PC-9 (cell line): ENCODE data around the gene ACTL8. TPM values are rescaled to one million over a fixed set of nuclear protein-coding genes. Genes with fewer than 3 reads are reported as not detected.

Experiments
- BruUV-seq: library from RNA; stranded (reverse); fragments of 400-500 nt; replicated peaks from 2 replicates; lab custom pipeline; 2021; lab: Mats Ljungman, UMichigan
- CTCF ChIA-PET: fragments of 300-600 bp; sonication (Branson Sonifier 250); formaldehyde crosslinking; loops from one replicate; lab custom pipeline; 2022; ENCODE audit warnings: antibody characterized with exemption; lab: Charles Lee
- POLR2A ChIA-PET: fragments of 300-600 bp; sonication (Branson Sonifier 250); formaldehyde crosslinking; loops from one replicate; lab custom pipeline; 2022; ENCODE audit warnings: antibody characterized with exemption; ENCODE audit not compliant: unreplicated experiment; lab: Charles Lee
- DNase-seq, 2 experiments: peaks; one replicate each; pipeline versions ENCODE4 v3.0.0 to v3.0.0-alpha.2; 2015 to 2022; ENCODE audit warnings: mixed read lengths in 1 of 2
- H2AFZ ChIP-seq: fragments of 200-600 bp; sonication (generic); 2 replicates; pipeline ENCODE4 v1.8.1; 2017; ENCODE audit warnings: antibody characterized with exemption
- H3F3A ChIP-seq: fragments of 200-600 bp; sonication (generic); 2 replicates; pipeline ENCODE4 v1.8.1; 2017; ENCODE audit warnings: antibody characterized with exemption, mild to moderate bottlenecking, low read depth; ENCODE audit not compliant: insufficient read depth
- H3K27ac ChIP-seq: fragments of 200-600 bp; sonication (generic); 2 replicates; pipeline ENCODE4 v1.6.1; 2016; ENCODE audit warnings: mixed run types
- H3K27me3 ChIP-seq: fragments of 200-600 bp; sonication (generic); 2 replicates; pipeline ENCODE4 v1.6.1; 2016; ENCODE audit warnings: low read depth, mixed run types; ENCODE audit not compliant: insufficient read depth
- H3K36me3 ChIP-seq: fragments of 200-600 bp; sonication (generic); 2 replicates; pipeline ENCODE4 v1.6.1; 2016; ENCODE audit warnings: low read depth, mixed run types
- H3K4me1 ChIP-seq: fragments of 200-600 bp; sonication (generic); replicated peaks from 2 replicates; pipeline ENCODE4 v1.6.1; 2016; ENCODE audit warnings: mixed run types; ENCODE audit not compliant: insufficient read depth
- H3K4me2 ChIP-seq: fragments of 200-600 bp; sonication (generic); 2 replicates; pipeline ENCODE4 v1.6.1; 2017; ENCODE audit warnings: mixed run types
- H3K4me3 ChIP-seq: fragments of 200-600 bp; sonication (generic); 2 replicates; pipeline ENCODE4 v1.6.1; 2016; ENCODE audit warnings: mixed run types
- H3K79me2 ChIP-seq: fragments of 200-600 bp; sonication (generic); 2 replicates; pipeline ENCODE4 v1.6.1; 2017; ENCODE audit warnings: low read depth, mixed run types
- H3K9me2 ChIP-seq: fragments of 200-600 bp; sonication (generic); 2 replicates; pipeline ENCODE4 v1.8.1; 2017; ENCODE audit warnings: mild to moderate bottlenecking; ENCODE audit not compliant: insufficient read depth
- H3K9me3 ChIP-seq: fragments of 200-600 bp; sonication (generic); 2 replicates; pipeline ENCODE4 v1.8.1; 2016; ENCODE audit warnings: low read depth; ENCODE audit not compliant: insufficient read depth
- H4K20me1 ChIP-seq: fragments of 200-600 bp; sonication (generic); 2 replicates; pipeline ENCODE4 v1.8.1; 2017; ENCODE audit not compliant: insufficient read depth
- EZH2 ChIP-seq: fragments of 200-600 bp; sonication (generic); IDR thresholded peaks from 2 replicates; pipeline ENCODE4 v1.8.0; 2017; ENCODE audit warnings: antibody characterized with exemption, low read depth
- intact Hi-C: fragments of 100-400 bp; cut with micrococcal nuclease; formaldehyde crosslinking; loops from one replicate; pipeline ENCODE4 v1.10.0; 2022; ENCODE audit not compliant: unreplicated experiment
- total RNA-seq: library from RNA; stranded (reverse); gene quantifications from 2 replicates; pipeline ENCODE4 v1.2.3, GENCODE V29; 2021
- TF ChIP-seq, protein P1 (sequence below): fragments of 200-600 bp; sonication (generic); conservative IDR thresholded peaks from 2 replicates; pipeline ENCODE4 v1.6.1; 2017; ENCODE audit warnings: mixed run types, antibody characterized with exemption, mild to moderate bottlenecking, moderate library complexity

ACTL8 gene
- total RNA-seq, 1 experiment from 2014 or later = 0.68 TPM

DNA sequence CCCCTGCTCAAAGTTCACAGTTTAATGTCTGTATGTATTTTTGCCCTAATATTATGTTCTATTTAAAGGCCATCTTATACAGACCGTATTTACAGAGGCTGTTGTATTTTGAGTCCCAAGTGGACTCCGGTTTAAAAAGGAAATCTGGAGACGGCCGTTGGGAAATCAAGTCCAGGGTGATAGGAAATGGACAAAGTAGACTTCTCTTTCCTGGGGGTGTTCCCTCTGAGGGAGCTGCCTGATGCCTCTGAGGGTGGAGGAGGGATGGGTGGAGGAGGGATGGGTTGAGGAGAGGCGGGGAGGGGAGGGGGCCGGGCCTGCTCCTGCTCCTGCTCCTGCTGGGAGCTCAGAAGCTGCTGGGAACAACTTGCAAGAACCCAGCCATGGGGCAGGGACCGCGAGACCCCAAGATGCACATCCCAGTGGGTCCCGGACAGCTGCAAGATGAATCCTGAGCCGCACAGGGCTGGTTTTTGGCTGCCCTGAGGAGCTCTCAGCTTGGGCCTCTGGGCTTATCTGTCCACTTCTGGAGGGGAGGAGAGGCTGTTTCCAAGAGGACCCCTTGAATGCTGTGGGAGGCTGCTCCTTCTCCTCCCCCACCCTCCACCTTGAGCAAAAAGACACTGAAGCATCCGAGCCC is 12.0 kb upstream of the ACTL8 start:
- no peak overlapping the region for H3K27ac ChIP-seq
- no peaks in the 10 kb centered on the region for H3K9me3 ChIP-seq
- BruUV-seq = no TSS peak
- H3K4me3 ChIP-seq = no peak overlapping the region
- H3K79me2 ChIP-seq = no peaks in the 10 kb centered on the region
- H3K36me3 ChIP-seq = no peaks in the 10 kb centered on the region
- H3K27me3 ChIP-seq = peaks cover 53% of the 10 kb centered on the region
- H3K4me1 ChIP-seq = no peaks in the 10 kb centered on the region
- no peaks in the 10 kb centered on the region for H4K20me1 ChIP-seq
- no peak overlapping the region for H3K4me2 ChIP-seq
- no peak overlapping the region for H2AFZ ChIP-seq
- DNase-seq = no peak
- no peaks in the 10 kb centered on the region for H3K9me2 ChIP-seq
- no peaks in the 10 kb centered on the region for H3F3A ChIP-seq
- TF ChIP-seq, protein P1, sequence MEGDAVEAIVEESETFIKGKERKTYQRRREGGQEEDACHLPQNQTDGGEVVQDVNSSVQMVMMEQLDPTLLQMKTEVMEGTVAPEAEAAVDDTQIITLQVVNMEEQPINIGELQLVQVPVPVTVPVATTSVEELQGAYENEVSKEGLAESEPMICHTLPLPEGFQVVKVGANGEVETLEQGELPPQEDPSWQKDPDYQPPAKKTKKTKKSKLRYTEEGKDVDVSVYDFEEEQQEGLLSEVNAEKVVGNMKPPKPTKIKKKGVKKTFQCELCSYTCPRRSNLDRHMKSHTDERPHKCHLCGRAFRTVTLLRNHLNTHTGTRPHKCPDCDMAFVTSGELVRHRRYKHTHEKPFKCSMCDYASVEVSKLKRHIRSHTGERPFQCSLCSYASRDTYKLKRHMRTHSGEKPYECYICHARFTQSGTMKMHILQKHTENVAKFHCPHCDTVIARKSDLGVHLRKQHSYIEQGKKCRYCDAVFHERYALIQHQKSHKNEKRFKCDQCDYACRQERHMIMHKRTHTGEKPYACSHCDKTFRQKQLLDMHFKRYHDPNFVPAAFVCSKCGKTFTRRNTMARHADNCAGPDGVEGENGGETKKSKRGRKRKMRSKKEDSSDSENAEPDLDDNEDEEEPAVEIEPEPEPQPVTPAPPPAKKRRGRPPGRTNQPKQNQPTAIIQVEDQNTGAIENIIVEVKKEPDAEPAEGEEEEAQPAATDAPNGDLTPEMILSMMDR = no peak
- no peak for TF ChIP-seq EZH2
- ChIA-PET POLR2A (no interaction called here), CTCF (no interaction called here)
- intact Hi-C loops = no loop called here

DNA sequence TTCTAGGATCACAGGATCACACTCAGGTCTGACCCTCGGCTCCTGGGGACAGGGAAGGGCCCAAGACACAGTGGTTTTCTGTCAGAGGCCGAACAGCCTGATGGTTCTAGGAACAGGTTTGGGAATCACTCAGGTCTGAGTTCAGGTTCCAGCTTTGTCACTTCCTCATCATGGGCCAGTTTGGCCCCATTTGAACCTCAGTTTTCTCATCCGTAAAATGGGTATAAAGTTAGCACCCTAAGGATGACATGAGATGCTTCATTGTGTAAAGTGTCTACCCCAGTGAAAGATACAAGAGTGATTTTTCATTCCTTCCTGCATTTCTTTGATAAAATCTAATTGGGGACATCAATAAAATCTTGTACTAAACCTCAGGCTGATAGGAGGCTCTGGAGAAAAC is 11.2 kb upstream of the ACTL8 start:
- no peak overlapping the region for H3K27ac ChIP-seq
- H3K27me3 ChIP-seq = peaks cover 60% of the 10 kb centered on the region
- DNase-seq = no peak
- no peaks in the 10 kb centered on the region for H3K79me2 ChIP-seq
- ChIA-PET CTCF (no interaction called here), POLR2A (no interaction called here)
- H4K20me1 ChIP-seq = no peaks in the 10 kb centered on the region
- no peaks in the 10 kb centered on the region for H3K9me3 ChIP-seq
- H3K4me1 ChIP-seq = no peaks in the 10 kb centered on the region
- TF ChIP-seq EZH2 = no peak
- TF ChIP-seq, protein P1 = no peak
- H3K9me2 ChIP-seq = no peaks in the 10 kb centered on the region
- H3K4me2 ChIP-seq = no peak overlapping the region
- no peaks in the 10 kb centered on the region for H3F3A ChIP-seq
- H3K36me3 ChIP-seq = no peaks in the 10 kb centered on the region
- BruUV-seq = no TSS peak
- intact Hi-C loops = no loop called here
- no peak overlapping the region for H3K4me3 ChIP-seq
- H2AFZ ChIP-seq = no peak overlapping the region

DNA sequence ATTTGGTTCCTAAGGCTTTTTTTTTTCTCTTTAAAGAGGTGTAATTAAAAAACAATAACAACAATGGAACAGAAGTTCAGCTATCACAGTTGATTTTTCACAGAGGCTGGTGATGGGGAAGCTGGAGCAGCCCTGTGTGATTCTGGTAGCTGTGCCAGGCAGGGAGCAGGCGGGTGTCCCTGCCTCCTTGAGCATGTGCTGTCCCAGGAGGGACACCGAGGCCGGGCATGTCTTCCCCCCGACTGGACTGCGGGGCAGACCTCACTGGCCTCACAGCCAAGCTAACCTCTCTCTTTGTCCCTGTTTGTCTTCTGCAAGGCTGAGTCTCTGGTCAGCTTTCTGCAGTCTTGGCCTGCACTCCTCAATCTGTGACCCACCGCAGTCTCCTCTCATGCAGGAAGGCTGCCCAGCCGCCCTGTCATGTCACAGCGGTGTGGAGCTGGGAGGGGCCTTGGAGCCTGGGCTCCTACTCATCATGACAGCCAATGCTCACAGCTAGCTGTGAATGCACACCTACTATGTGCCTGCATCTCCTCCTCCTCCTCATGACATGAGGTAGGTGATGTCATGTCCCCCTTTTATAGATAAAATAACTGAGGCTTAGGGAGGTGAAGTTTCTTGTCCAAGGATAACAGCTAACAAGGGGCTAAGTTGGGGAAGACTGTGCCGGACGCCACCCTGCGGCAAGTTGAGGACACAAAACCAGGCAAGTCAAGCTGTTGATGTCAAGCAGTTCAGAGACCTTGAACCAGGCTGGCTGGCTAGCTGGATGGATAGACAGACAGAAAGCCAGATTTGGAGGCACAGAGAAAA is 10.3 kb upstream of the ACTL8 start:
- BruUV-seq = no TSS peak
- H2AFZ ChIP-seq = no peak overlapping the region
- intact Hi-C loops = no loop called here
- ChIA-PET CTCF (no interaction called here), POLR2A (no interaction called here)
- peaks cover 64% of the 10 kb centered on the region for H3K27me3 ChIP-seq
- no peaks in the 10 kb centered on the region for H4K20me1 ChIP-seq
- H3K79me2 ChIP-seq = no peaks in the 10 kb centered on the region
- H3K9me2 ChIP-seq = no peaks in the 10 kb centered on the region
- H3F3A ChIP-seq = no peaks in the 10 kb centered on the region
- DNase-seq = no peak
- no peak overlapping the region for H3K4me3 ChIP-seq
- no peak overlapping the region for H3K4me2 ChIP-seq
- H3K27ac ChIP-seq = no peak overlapping the region
- H3K36me3 ChIP-seq = no peaks in the 10 kb centered on the region
- no peaks in the 10 kb centered on the region for H3K9me3 ChIP-seq
- no peak for TF ChIP-seq EZH2
- no peaks in the 10 kb centered on the region for H3K4me1 ChIP-seq
